Activated CD4-positive, alpha-beta T cell treated with anti-CD3 and anti-CD28 coated beads for 1 hour (primary cell): ENCODE results near the gene MLIP.
"Not testable (repeated sequence)": the region's sequence is repeated elsewhere in the genome, so short reads cannot be mapped to it uniquely, and the experiment has no call there.

Experiments
- DNase-seq: peaks from one replicate; pipeline ENCODE4 v3.0.0-alpha.2; 2020

MLIP gene

GRCh38 chr6:54111341-54112045 is at the start of gene MLIP:
Gene MLIP (plus strand): TSS chr6:54111443. CDS start chr6:54111480, 37 bp downstream.
- no peak for DNase-seq

GRCh38 chr6:54063228-54063539 is 48.1 kb upstream of the MLIP start:
- no peak for DNase-seq

- DNase-seq, result no peak
These were observed 42.5 kb upstream of the MLIP start for GRCh38 chr6:54068694-54069093.

- no peak for DNase-seq
These were observed 41.2 kb upstream of the MLIP start for GRCh38 chr6:54070025-54070424.

- no peak for DNase-seq
These were observed 39.4 kb upstream of the MLIP start for GRCh38 chr6:54071821-54072340.

GRCh38 chr6:54072635-54073313 is 38.5 kb upstream of the MLIP start:
- DNase-seq, result no peak

GRCh38 chr6:54073487-54073886 is 37.8 kb upstream of the MLIP start:
- no peak for DNase-seq

- DNase-seq, result no peak
These were observed 37.1 kb upstream of the MLIP start for GRCh38 chr6:54074109-54074508.

GRCh38 chr6:54074578-54075195 is 36.6 kb upstream of the MLIP start:
- no peak for DNase-seq

- DNase-seq, result no peak
These were observed 35.0 kb upstream of the MLIP start for GRCh38 chr6:54076159-54076789.

GRCh38 chr6:54081499-54081898 is 29.7 kb upstream of the MLIP start:
- DNase-seq, result not testable (repeated sequence)

GRCh38 chr6:54083287-54083686 is 28.0 kb upstream of the MLIP start:
- DNase-seq, result no peak

- DNase-seq, result no peak
These were observed 27.0 kb upstream of the MLIP start for GRCh38 chr6:54084231-54084630.

- DNase-seq, result no peak
These were observed 26.2 kb upstream of the MLIP start for GRCh38 chr6:54085047-54085446.

- DNase-seq, result no peak
These were observed 25.7 kb upstream of the MLIP start for GRCh38 chr6:54085541-54085940.

GRCh38 chr6:54086439-54086838 is 24.8 kb upstream of the MLIP start:
- DNase-seq, result no peak

GRCh38 chr6:54087721-54088120 is 23.5 kb upstream of the MLIP start:
- DNase-seq, result no peak

- no peak for DNase-seq
These were observed 17.8 kb upstream of the MLIP start for GRCh38 chr6:54093326-54093948.

- DNase-seq, result no peak
These were observed 16.9 kb upstream of the MLIP start for GRCh38 chr6:54094293-54094692.

GRCh38 chr6:54094786-54095185 is 16.5 kb upstream of the MLIP start:
- DNase-seq, result no peak

- DNase-seq, result no peak
These were observed 15.5 kb upstream of the MLIP start for GRCh38 chr6:54095723-54096122.

- no peak for DNase-seq
These were observed 14.4 kb upstream of the MLIP start for GRCh38 chr6:54096811-54097210.

- DNase-seq, result no peak
These were observed 13.5 kb upstream of the MLIP start for GRCh38 chr6:54097753-54098152.
